D721Med (cell line): ENCODE results near the gene TRDN.

Source experiments
- DNase-seq: peaks from one replicate; pipeline ENCODE4 v3.0.0; 2011; ENCODE audit warnings: low spot score; ENCODE audit not compliant: insufficient read length
- FAIRE-seq: peaks from 2 replicates; lab custom pipeline; 2011; peaks lifted over from hg19 to GRCh38; lab: Jason Lieb, UNC
- CTCF ChIP-seq: IDR thresholded peaks from 2 replicates; pipeline ENCODE4 v1.5.1; 2012; ENCODE audit warnings: mild to moderate bottlenecking, control low read depth; ENCODE audit not compliant: insufficient read depth; ENCODE audit errors: missing control alignments

The TRDN gene

GRCh38 chr6:123207967-123208510 lies 428.7 kb downstream of the TRDN start:
- DNase-seq (no peak), FAIRE-seq (no peak)
- TF ChIP-seq CTCF = no peak

GRCh38 chr6:123203928-123204327 lies 432.8 kb downstream of the TRDN start:
- FAIRE-seq = no peak
- DNase-seq = no peak
- TF ChIP-seq CTCF = no peak

GRCh38 chr6:123201869-123202372 lies 434.8 kb downstream of the TRDN start:
- TF ChIP-seq CTCF = no peak
- FAIRE-seq (no peak), DNase-seq (no peak)

- TF ChIP-seq CTCF = no peak
- FAIRE-seq (no peak), DNase-seq (no peak)
Measured at GRCh38 chr6:123193298-123193697, 443.5 kb downstream of the TRDN start.

GRCh38 chr6:123189816-123190215 lies 446.9 kb downstream of the TRDN start:
- FAIRE-seq (no peak), DNase-seq (no peak)
- no peak for TF ChIP-seq CTCF

GRCh38 chr6:123182998-123183397 lies 453.8 kb downstream of the TRDN start:
- no peak for TF ChIP-seq CTCF
- FAIRE-seq = no peak
- no peak for DNase-seq

GRCh38 chr6:123176706-123177105 lies 460.0 kb downstream of the TRDN start:
- FAIRE-seq = no peak
- TF ChIP-seq CTCF = no peak
- DNase-seq = no peak
